Esophagus muscularis mucosa (tissue), 4 donors: ENCODE data around the gene FAM25G. TPM values are rescaled to one million over a fixed set of nuclear protein-coding genes. Genes with fewer than 3 reads are reported as not detected.
A peak's percentile ranks its signal among the peaks of the same experiment; 100 is the strongest.
"Not testable (repeated sequence)": the region's sequence is repeated elsewhere in the genome, so short reads cannot be mapped to it uniquely, and the experiment has no call there.

Experiments used
- DNase-seq: peaks from one replicate; pipeline ENCODE4 v3.0.0-alpha.2; 2017; ENCODE audit errors: extremely low spot score
- H3K27ac ChIP-seq, 4 donors: fragments of 200-600 bp; sonication (generic); replicated peaks in 1 of 4; 1 replicate in 3 of 4; 2 replicates in 1 of 4; pipeline ENCODE4 v1.5.1; 2016 to 2019; ENCODE audit warnings: mild to moderate bottlenecking in 1 of 4
- H3K27me3 ChIP-seq, 4 donors: fragments of 200-600 bp; sonication (generic); one replicate each; pipeline versions ENCODE4 v1.5.1 to v1.6.0; 2016 to 2019
- H3K36me3 ChIP-seq, 4 donors: fragments of 200-600 bp; sonication (generic); one replicate each; pipeline ENCODE4 v1.5.1; 2016 to 2019
- H3K4me1 ChIP-seq, 4 donors: fragments of 200-600 bp; sonication (generic); one replicate each; pipeline ENCODE4 v1.5.1; 2016 to 2019
- H3K4me3 ChIP-seq, 4 donors: fragments of 200-600 bp; sonication (generic); 1 replicate in 2 of 4; 2 replicates in 2 of 4; pipeline ENCODE4 v1.5.1; 2016 to 2019; ENCODE audit warnings: mild to moderate bottlenecking in 4 of 4, moderate library complexity in 1 of 4
- H3K9me3 ChIP-seq, 4 donors: fragments of 200-600 bp; sonication (generic); 1 replicate in 3 of 4; 2 replicates in 1 of 4; pipeline ENCODE4 v1.5.1; 2016 to 2019
- CTCF ChIP-seq, 3 experiments: fragments of 200-600 bp in 2 of 3; fragments of 450-650 bp in 1 of 3; sonication (generic) in 2 of 3; IDR thresholded peaks; one replicate each; pipeline ENCODE4 v1.5.1; 2017 to 2019; ENCODE audit warnings: antibody characterized with exemption in 3 of 3, mild to moderate bottlenecking in 2 of 3, moderate library complexity in 1 of 3
- EP300 ChIP-seq: sonication (generic); formaldehyde crosslinking; IDR thresholded peaks from one replicate; pipeline ENCODE4 v1.6.1; 2017; ENCODE audit warnings: antibody characterized with exemption
- POLR2A ChIP-seq: fragments of 450-650 bp; IDR thresholded peaks from one replicate; pipeline ENCODE4 v1.6.1; 2017; ENCODE audit warnings: antibody characterized with exemption, moderate library complexity, mild to moderate bottlenecking, low read depth
- POLR2AphosphoS5 ChIP-seq, 2 donors: sonication (generic); formaldehyde crosslinking; IDR thresholded peaks; one replicate each; pipeline ENCODE4 v1.6.1; 2017; ENCODE audit warnings: antibody characterized with exemption in 2 of 2
- WGBS: methylation state at CpG from one replicate; pipeline ENCODE4 v1.1.5; 2018; 5-methylcytosine and 5-hydroxymethylcytosine counted together
- intact Hi-C: fragments of 100-400 bp; cut with DNase I; formaldehyde crosslinking; loops from one replicate; pipeline ENCODE4 v1.15.1; 2023
- total RNA-seq, 4 donors: library from RNA; depleted of rRNA; stranded (reverse); fragments of >200 nt; gene quantifications; one replicate each; pipeline versions ENCODE4 v1.1.0 to v1.2.1, GENCODE V29; 2016

Gene FAM25G
- total RNA-seq, 4 donors from 2014 or later, result not detected

- intact Hi-C loops, result loop anchor here (5.0 kb wide), 1 partner anchor 55 kb away; no protein-coding TSS in a partner anchor
- Histone ChIP-seq H3K4me3 (no peak overlapping the region), H3K36me3 (no peaks in the 10 kb centered on the region), H3K4me1 (no peaks in the 10 kb centered on the region), H3K27ac (no peak overlapping the region), H3K27me3 (no peaks in the 10 kb centered on the region), H3K9me3 (no peaks in the 10 kb centered on the region)
- 78% methylated on average over 3 of the region's 6 CpGs for WGBS
- DNase-seq, result peak; percentile 89
- TF ChIP-seq POLR2A, result no peak
- no peak for TF ChIP-seq EP300
These were observed 34.5 kb downstream of the FAM25G start for GRCh38 chr10:47456794-47457527.

DNA sequence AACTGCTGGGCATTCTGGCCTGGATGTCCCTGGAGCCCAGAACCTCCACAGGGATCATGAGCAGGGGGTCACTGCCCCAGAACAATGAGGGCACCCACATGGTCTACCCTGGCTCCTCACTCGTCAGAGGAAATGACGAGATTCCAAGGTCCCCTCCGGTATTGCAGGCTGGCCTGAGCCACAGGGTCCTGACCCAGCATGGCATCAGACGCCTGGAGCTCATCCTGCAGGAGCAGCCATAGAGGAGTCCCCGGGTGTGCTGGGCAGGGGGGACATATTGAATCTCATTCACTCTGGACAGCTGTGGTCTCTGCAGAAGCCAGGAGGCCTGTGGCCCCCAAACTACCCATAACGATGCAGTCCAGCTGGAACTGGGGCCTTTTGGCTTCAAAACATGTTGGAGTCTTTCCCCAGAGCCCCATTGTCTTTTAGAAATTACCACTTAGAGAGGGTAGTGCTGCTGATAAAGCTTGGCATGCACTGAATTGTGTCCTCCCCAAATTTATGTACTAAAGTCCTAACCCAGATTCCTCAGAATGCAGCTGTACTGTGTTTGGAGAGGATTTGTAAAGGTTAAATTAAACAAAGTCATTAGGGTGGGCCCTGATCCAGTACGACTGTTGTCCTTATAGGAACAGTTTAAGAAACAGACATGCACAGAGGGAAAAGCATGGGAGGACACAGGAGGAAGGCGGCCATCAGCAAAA is 35.3 kb downstream of the FAM25G start:
- H3K4me1 ChIP-seq, result no peaks in the 10 kb centered on the region
- intact Hi-C loops, result loop anchor here (5.0 kb wide), 1 partner anchor 54 kb away; no protein-coding TSS in a partner anchor
- H3K27me3 ChIP-seq, result no peaks in the 10 kb centered on the region
- peak; percentile 89 for DNase-seq
- WGBS, result 79% methylated on average over 6 of the region's 8 CpGs
- H3K4me3 ChIP-seq, result no peak overlapping the region
- H3K9me3 ChIP-seq, result no peaks in the 10 kb centered on the region
- H3K36me3 ChIP-seq, result no peaks in the 10 kb centered on the region
- TF ChIP-seq POLR2AphosphoS5 (IDR thresholded peaks at IDR 0.05) (no peak), CTCF (IDR thresholded peaks at IDR 0.05) (no peak), EP300 (no peak), POLR2A (no peak)
- H3K27ac ChIP-seq, result no peak overlapping the region

- H3K27me3 ChIP-seq, result not testable (repeated sequence)
These were observed 36.0 kb downstream of the FAM25G start for GRCh38 chr10:47455350-47456078.

DNA sequence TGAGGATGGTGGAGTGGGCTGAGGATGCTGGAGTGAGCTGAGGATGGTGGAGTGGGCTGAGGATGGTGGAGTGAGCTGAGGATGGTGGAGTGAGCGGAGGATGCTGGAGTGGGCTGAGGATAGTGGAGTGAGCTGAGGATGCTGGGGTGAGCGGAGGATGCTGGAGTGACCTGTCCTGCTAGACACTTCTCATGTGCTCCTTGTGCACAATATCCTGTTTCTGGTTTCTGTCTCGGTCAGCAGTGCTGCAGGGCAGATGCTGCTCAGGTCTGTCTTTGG is 36.8 kb downstream of the FAM25G start:
- intact Hi-C loops, result loop anchor here (5.0 kb wide), 1 partner anchor 52 kb away; no protein-coding TSS in a partner anchor
- no peaks in the 10 kb centered on the region for H3K36me3 ChIP-seq

More at GRCh38 chr10:47455350-47456078, 36.0 kb downstream of the FAM25G start:
- not testable (repeated sequence) for H3K9me3 ChIP-seq, H3K4me3 ChIP-seq, H3K4me1 ChIP-seq, H3K36me3 ChIP-seq, H3K27ac ChIP-seq
- 85% methylated on average over 9 of the region's 9 CpGs for WGBS
- peak; percentile 80 for DNase-seq
- intact Hi-C loops, result loop anchor here (5.0 kb wide), 1 partner anchor 53 kb away; no protein-coding TSS in a partner anchor

More for the DNA sequence above, 36.8 kb downstream of the FAM25G start:
- DNase-seq, result no peak
- 84% methylated on average over 3 of the region's 3 CpGs for WGBS
- H3K9me3 ChIP-seq, result no peaks in the 10 kb centered on the region
- H3K4me1 ChIP-seq, result no peaks in the 10 kb centered on the region
- H3K27ac ChIP-seq, result no peak overlapping the region
- no peaks in the 10 kb centered on the region for H3K27me3 ChIP-seq
- H3K4me3 ChIP-seq, result no peak overlapping the region
- TF ChIP-seq POLR2A (no peak), CTCF (IDR thresholded peaks at IDR 0.05) (no peak), POLR2AphosphoS5 (IDR thresholded peaks at IDR 0.05) (no peak), EP300 (no peak)
